ENCODE results near the gene CPT2. TPM values are rescaled to one million over a fixed set of nuclear protein-coding genes. Genes with fewer than 3 reads are reported as not detected.
"Not testable (repeated sequence)": the region's sequence is repeated elsewhere in the genome, so short reads cannot be mapped to it uniquely, and the experiment has no call there.

The CPT2 gene
- polyA plus RNA-seq, 4 donors = 28.2 to 33.0 (median 30.3) TPM

DNA sequence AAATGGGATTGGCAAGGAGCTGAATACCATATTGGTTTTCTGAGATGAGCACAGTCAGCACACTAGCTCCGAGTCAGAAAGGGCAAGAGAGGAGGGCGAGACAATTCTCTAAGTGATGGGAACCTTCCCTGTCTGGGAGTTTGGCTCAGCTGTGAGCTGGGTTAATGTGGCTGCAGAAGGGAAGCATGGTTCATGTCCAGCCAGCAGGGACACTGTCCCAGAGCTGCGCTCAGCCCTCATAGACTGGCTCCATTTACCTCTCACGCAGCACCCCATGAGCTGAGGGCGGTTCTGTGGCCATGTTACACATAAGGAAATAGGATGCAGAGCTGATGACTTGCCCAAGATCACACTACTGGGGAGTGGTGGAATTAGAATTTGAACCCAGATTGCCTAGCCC, 15.7 kb upstream of the CPT2 start:
- DNase-seq (ENCODE audit: low read depth in 4 of 4, low spot score in 2 of 4) = no peak

DNA sequence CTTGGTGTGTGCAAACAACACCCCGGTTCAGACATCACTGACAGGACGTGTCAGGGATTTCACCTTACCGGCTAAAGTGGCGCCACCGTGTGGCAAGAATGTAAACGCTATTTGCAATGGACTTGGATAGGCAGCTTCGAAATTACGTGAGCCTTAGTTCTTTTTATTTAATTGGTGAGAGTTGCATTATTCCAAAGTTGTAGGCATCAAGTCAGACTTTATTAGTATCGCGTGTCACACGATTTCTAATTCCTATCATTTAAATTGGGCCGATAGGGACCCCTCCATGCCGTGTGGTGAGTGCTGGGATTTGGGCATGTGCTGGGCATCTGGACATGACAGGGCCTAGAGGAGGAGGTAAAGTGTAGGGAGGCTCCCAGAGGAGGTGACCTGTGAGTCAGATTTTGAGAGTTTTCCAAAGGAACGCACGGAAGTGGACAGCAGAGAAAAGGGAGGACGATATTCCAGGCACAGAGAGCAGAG, 14.5 kb upstream of the CPT2 start:
- peak in 3 of 4 donors; percentile 48 to 87 (median 69) for DNase-seq (ENCODE audit: low read depth in 4 of 4, low spot score in 2 of 4)

DNA sequence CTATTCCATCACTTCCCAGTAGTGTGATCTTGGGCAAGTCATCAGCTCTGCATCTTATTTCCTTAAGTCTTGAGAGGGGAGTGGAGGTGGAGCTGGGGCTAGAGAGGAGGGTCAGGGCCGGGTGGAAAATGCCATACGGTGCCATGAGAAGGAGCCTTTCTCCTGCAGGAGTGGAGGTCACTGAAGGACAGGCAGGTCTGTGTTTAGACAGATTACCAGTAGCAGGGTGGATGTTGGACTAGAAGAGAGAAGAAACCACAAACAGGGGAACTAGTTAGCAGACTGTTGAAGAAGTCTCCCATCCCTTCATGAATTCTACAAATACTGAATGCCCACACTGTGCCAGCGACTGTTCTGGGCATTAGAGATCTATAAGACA, 13.9 kb upstream of the CPT2 start:
- no peak for DNase-seq (ENCODE audit: low read depth in 4 of 4, low spot score in 2 of 4)

DNA sequence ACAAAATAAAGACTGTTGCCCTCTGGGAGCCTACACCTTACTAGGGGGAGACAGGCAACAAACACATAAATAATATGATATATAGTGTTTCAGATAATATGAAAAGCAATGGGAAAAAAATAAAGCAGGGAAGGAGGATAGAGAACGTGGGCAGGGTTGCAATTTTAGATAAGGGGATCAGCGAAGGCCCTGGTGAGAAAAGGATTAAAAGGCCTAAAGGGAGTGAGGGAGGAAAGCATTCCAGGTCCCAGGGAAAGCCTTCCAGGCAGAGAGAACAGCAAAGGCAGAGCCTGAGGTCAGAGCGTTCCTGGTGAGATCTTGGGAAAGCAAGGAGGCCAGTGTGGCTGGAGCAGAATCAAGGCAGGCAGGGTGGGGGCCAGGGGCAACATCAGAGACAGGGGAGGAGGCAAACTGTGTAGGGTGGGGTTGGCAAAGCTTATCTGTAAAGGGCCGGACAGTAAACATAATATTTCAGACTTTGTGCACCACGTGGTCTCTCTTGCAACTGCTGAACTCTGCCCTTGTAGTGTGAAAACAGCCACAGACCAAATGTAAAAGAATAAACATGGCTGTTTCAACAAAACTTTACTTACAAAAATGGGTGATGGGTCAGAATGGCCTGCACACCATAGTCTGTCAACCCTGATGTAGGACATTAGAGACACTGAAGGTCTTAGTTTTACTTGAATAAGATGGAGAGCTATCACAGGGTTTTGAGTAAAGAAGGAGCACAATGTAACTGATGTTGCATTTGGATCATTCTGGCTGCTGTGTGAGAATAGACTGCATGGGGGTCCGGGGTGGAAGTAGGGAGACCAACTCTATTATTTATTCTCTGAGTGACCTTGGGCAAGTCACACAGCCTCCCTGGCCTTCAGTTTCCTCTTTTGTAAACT, 13.3 kb upstream of the CPT2 start:
- no peak for DNase-seq (ENCODE audit: low read depth in 4 of 4, low spot score in 2 of 4)

DNA sequence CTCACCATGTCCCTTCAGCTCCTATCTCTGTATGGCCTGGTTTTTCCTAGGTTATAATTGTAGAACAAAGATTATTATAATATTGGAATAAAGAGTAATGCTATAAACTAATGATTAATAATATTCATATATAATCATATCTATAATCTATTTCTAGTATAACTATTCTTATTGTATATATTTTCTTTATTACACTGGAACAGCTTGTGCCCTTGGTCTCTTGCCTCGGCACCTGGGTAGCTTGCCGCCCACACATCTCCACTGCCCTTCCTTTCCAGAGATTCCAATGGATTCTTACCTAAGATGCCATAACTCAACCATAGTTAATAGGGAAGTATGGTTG, 10.7 kb upstream of the CPT2 start:
- DNase-seq (ENCODE audit: low read depth in 4 of 4, low spot score in 2 of 4) = not testable (repeated sequence)

DNA sequence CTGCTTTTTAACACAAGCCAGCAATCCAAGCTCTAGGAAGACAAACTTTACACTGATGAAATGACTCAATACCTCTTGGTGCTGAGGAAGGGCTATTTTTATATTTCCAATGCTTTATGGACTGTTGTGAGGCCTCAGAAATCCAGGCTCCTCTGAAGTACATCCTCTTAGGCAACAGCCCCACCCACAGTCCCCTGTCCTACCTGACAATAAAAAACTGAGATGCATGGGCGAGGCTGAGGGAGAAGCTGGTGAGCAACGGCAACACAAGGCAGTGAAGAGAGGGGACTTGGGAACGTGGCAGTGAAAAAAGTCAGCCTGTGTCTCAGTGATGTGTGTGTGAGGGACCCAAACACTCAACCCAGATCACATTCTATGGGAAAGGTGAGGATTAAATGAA, 10.1 kb upstream of the CPT2 start:
- DNase-seq (ENCODE audit: low read depth in 4 of 4, low spot score in 2 of 4) = no peak

DNA sequence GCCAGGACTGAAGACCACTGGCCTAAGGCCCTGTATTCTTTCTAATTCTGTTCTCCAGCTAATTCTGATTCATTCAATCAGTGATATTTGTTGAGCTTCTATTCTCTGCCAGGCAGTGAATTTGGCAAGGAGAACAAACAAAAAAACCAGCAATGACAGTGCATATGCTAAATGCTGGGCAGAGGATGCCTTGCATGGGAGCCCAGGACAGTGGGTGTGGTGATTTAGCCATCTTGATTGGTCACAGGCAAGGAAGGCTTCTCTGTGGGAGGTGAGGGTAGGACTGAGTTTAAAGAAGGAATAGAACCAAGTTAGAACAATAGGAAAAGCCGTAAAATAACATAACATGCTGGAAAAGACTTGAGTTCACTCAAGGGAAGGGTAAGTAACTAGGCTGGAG, 9.2 kb upstream of the CPT2 start:
- DNase-seq (ENCODE audit: low read depth in 4 of 4, low spot score in 2 of 4) = no peak

DNA sequence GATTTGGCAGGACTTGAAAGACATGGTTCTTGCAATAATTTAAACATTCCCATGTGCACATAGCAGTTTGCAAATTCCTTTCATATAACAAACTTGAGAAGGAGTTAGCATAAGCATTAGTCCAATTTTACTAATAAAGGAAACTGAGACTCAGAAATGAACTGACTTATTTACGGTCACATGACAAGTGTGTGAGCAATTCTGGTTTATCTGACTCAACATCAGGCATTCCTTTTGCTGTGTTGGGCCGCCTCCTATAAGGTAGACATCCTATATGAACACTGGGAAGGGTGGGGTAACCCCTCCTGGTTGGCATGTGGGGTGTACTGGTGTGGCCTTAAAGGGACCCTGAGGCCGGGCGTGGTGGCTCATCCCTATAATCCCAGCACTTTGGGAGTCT, 8.5 kb upstream of the CPT2 start:
- no peak for DNase-seq (ENCODE audit: low read depth in 4 of 4, low spot score in 2 of 4)

DNA sequence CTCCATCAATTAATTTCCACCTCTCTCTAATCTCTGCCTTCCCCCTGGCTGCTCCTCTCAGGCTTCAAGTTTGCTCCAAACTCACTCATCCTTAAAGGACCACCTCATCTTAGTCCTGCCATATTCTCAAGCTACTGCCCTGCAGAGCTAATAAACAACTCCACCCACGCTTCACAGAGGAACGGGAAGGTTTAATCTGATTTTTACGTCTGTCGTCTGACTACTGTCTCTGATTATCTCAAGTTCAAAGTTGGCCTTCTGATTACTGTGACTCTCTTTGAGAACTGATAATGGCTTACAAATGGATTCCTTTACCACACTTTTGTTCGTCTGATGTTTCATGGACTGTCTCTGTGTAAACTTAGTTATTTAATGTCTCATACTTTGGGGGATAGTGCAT, 7.6 kb upstream of the CPT2 start:
- no peak for DNase-seq (ENCODE audit: low read depth in 4 of 4, low spot score in 2 of 4)

DNA sequence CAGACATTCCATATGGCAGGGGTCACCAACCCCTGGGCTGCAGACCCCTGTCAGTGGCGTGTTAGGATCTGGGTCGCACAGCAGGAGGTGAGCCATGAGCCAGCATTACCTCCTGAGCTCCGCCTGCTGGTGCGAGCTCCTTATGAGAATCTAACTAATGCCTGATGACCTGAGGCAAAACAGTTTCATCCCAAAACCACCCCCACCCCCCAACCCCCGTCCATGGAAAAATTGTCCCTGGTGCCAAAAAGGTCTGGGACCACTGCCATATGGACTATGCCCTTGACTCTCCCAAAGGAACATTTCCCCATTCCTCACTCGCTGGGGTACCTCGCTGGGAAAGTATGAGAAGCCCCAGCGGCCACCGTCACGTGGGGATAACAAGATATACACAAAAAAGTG, 6.4 kb upstream of the CPT2 start:
- DNase-seq (ENCODE audit: low read depth in 4 of 4, low spot score in 2 of 4) = no peak

DNA sequence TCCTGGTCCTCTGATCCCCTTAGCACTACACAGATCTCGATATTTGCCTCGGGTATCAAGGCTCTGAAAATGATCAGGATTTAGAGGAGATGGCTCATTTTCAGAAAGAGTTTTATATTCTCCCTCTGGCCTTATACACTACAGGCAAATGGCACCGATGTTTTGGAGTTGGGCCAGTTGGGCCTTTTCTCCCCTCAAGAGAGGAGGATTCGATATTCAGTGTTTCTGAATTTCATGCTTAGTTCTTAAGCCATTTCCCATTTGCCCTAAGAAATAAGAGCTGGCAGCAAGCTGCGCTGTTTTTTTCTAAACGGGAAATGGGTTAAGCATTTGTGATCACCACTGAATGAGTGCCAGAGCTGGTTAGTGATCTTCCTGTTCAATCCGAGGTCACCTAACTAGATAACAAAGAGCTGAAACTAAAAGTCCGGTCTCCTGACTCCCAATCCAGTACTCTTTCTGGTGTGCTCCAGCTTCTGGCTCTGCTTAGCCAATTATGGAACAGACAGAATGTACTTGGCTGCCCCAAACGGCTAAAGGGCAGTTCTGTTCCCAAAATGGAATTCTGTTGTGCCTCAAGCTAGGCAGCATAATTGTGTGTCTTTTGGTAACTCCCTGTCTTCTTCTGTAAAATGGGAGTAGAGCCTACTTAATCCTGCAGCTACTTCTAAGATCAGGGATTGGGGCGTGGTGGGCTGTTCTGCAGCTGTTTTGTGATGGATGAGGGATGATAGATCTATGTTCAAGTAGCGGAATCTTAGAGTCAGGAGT, 1.2 kb upstream of the CPT2 start:
- DNase-seq (ENCODE audit: low read depth in 4 of 4, low spot score in 2 of 4) = no peak

DNA sequence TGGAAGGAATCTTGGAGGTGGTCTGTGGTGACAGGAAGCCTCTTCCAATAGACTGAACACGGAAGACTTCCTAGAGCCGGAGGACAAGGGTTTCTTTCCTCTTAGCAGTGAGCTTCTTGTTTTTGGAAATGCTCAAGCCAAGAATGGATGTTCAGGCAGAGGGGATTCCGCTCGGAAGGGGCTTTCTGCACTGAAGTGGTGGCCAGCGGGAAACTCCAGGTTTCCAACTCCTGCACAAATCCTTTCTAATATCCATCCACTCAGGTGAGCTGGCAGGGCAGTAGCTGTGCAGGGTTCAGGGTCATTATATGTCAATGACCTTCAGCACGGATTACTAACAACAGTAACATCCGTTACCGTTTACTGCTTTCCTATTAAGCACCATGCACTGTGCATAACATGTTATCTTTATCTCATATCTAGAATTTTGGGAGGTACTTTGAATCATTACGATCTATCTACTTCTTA, 573 bp upstream of the CPT2 start:
- DNase-seq (ENCODE audit: low read depth in 4 of 4, low spot score in 2 of 4) = no peak

DNA sequence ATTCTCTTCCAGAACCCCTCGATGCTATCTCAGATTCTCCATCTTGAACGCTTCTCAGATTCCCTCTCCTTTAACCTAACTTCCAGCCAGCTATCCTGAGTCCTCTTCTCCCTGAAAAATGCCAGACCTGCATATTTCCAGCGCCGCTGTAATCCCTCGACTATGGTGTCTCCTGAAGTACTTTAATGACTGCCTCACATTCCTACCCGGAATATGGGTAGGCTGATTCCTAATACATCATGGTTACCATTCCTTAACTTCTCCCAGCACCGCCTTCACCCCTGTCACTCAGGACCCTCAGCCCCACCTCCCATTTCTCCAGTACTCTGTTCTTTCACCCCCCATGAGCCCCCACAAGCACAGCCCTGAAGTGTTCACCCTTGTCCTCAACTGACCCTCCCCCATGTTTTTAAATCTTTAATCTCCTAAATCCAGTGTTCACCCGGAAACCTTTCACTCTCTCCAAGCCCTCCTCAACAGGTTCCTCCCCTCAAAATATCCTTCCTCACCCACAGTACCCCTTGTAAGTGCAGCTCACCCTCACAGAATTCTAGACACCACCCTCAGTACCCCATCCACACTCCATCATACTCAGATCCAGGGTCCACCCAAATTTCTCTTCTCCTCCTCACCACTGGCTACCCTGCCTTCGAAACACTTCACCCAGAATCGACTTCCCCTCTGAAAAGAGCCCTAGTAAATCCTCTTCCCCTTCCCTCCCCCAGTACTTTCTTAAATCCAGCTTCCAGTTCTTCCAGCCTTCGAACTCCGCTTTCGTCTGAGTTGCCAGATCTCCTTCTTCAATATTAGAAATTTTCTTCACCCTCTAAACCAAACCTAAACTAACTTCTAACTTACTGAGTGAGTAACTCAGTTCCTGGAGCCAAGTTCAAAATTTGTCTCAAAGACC, 922 bp downstream of the CPT2 start:
- DNase-seq (ENCODE audit: low read depth in 4 of 4, low spot score in 2 of 4) = no peak

DNA sequence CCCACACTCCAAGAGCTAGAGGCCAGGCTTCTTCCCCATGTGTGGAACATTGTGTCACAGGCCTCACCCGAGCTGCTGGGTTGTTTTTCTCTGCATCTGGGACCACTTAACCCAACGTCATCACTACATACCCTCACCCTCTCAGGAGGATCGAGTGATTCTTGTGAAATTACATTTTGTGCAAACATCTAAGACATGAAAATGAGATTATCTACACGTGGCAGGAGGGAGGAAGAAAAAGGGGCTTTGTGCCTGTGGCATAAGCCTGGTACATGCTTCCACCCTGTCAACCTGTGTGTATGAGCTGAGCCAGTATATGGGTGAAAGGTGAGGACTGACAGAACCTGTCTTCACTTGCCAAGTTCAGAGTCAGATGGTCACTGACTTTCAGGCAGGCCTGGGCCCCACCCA, 1.6 kb downstream of the CPT2 start:
- DNase-seq (ENCODE audit: low read depth in 4 of 4, low spot score in 2 of 4) = no peak

DNA sequence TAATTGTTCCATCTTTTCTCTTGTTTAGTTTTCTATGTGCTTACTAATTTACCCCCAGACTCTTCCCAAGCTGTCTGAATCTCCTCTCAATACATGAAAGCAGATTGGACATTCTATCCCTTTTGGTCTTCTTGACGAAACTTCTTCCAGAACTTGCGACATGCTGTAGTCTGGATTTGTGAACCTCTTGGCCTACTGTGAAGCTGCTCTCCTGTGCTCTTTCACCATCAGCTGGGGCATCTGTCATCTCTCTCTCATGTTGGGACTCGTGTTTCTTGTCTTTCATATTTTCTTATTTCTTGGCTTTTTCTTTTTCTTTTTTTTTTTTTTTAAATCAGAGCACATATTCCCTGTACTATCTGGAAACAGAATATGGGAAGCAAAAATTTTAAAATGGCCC, 6.8 kb downstream of the CPT2 start:
- no peak for DNase-seq (ENCODE audit: low read depth in 4 of 4, low spot score in 2 of 4)

DNA sequence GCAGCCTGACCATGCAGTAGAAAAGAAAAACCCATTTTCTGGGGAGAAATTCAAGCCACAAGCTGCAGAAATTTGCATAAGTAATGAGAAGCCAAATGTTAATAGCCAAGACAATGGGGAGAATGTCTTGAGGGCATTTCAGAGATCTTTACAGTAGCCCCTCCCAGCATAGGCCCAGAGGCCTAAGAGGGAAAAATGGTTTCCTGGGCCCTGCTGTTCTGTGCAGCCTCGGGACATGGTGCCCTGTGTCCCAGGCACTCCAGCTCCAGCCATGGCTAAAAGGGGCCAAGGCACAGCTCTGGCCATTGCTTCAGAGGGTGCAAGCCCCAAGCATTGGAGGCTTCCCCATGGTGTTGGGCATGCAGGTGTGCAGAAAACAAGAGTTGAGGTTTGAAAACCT, 8.9 kb downstream of the CPT2 start:
- not testable (repeated sequence) for DNase-seq (ENCODE audit: low read depth in 4 of 4, low spot score in 2 of 4)

DNA sequence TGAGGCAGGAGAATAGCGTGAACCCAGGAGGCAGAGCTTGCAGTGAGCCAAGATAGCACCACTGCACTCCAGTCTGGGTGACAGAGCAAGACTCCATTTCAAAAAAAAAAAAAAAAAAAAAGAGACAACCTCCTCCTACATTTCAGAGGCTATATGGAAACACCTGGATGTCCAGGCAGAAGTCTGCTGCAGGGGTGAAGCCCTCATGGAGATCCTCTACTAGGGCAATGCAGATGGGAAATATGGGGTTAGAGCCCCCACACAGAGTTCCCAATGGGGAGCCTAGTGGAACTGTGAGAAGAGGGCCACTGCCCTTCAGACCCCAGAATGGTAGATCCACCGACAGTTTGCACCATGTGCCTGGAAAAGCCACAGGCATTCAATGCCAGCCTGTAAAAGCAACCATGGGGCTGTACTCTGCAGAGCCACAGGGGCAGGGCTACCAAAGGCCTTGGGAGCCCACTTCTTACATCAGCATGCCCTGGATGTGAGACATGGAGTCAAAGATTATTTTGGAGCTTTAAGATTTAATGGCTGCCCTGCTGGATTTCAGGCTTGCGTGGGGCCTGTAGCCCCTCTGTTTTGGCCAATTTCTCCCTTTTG, 9.6 kb downstream of the CPT2 start:
- not testable (repeated sequence) for DNase-seq (ENCODE audit: low read depth in 4 of 4, low spot score in 2 of 4)

DNA sequence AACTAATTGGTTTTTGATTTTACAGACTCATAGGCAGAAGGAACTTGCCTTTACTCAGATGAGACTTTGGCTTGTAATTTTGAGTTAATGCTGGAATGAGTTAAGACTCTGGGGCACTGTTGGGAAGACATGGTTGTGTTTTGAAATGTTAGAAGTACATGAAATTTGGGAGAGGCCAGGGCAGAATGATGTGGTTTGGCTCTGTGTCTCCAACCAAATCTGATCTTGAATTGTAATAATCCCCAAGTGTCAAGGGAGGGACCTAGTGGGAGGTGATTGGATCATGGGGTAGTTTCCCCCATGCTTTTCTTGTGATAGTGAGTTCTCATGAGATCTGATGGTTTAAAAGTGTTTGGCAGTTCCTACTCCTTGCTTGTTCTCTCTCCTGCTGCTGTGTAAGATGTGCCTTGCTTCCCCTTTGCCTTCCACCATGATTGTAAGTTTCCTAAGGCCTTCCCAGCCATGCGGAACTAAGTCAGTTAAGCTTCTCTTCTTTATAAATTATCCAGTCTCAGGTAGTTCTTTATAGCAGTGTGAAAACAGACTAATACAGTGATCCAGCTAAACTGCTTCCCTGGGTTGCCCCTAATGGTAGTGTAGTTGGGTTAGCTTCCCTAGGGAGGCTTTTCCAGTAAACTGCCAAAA, 10.2 kb downstream of the CPT2 start:
- no peak for DNase-seq (ENCODE audit: low read depth in 4 of 4, low spot score in 2 of 4)

DNA sequence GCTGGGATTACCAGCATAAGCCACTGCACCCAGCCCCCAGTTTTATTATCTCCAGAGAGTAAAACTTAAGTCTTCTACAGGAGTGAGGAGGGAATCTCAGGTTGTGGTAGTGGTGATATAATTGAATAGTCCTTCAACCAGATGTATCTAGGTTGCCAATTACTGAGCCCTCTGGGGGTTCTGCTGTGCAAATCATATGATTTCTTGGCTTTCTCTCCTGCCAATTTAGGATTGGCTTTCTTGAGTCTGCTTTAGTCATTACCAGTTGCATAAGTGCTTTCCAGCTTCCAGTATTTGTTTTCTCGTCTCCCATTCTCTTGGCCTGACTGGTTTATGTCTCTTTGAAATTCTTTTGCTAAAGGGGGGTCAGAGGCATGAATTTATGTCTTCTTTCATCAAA, 11.1 kb downstream of the CPT2 start:
- DNase-seq (ENCODE audit: low read depth in 4 of 4, low spot score in 2 of 4) = no peak

DNA sequence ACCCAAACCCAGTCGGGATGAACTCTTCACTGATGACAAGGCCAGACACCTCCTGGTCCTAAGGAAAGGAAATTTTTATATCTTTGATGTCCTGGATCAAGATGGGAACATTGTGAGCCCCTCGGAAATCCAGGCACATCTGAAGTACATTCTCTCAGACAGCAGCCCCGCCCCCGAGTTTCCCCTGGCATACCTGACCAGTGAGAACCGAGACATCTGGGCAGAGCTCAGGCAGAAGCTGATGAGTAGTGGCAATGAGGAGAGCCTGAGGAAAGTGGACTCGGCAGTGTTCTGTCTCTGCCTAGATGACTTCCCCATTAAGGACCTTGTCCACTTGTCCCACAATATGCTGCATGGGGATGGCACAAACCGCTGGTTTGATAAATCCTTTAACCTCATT, 13.7 kb downstream of the CPT2 start:
- DNase-seq (ENCODE audit: low read depth in 4 of 4, low spot score in 2 of 4) = no peak

Measured in left renal cortex interstitium (tissue), 4 donors.